Activated naive CD4-positive, alpha-beta T cell treated with anti-CD3 and anti-CD28 coated beads, Interleukin-2, amount 10 ng/mL, durations not matched to agents 5 hours and 36 hours (primary cell): ENCODE measurements around the gene RAB15. TPM values are rescaled to one million over a fixed set of nuclear protein-coding genes. Genes with fewer than 3 reads are reported as not detected.

Experiments used
- total RNA-seq, 2 experiments: library from RNA; stranded (reverse); gene quantifications; one replicate each; pipeline ENCODE4 v1.2.3, GENCODE V29; 2021

Gene RAB15
- total RNA-seq, result 1 to 10 TPM; 5.7 to 6.6 TPM

DNA sequence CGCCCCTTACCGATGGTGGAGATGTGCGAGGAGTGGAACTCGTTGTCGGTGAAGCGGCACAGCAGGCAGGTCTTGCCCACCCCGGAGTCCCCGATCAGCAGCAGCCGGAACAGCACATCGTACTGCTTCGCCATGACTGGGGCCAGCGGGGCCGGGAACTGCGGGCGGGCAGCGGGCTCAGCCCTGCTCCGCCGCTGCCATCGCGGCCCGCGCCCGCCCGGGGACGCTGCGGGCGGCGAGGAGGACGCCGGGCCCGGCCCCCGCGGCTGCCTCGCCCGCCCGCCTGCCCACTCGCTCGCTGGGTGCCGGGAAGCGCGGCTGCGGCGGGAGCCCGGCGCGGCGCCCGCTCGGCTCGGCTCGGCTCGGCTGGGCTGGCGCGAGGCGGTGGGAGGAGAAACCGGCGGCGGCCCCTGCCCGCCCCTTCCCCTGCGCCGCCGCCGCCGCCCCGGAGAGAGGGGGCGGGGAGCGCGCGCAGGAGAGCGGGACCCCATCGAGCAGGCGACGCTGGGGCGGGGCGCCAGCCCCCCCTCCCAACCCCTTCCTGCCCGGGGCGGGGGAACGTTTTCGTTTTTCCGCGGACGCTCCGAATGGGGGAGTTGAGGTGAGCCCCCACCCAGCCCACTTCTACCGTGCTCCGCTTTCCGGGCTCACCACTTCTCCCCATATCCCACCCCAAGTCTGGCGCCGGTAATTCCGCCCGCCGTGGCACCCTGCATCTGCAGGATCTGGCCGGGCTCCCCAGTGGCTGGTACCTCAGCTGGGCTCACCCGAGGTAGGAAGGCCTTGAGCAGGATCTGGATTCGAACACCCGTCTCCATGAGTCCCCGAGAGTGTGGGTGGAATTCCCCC, at the start of gene RAB15:
Gene RAB15 (minus strand): TSS at position 394 of the 849 bp plus-strand sequence. CDS start 260 bp downstream, at position 134.

DNA sequence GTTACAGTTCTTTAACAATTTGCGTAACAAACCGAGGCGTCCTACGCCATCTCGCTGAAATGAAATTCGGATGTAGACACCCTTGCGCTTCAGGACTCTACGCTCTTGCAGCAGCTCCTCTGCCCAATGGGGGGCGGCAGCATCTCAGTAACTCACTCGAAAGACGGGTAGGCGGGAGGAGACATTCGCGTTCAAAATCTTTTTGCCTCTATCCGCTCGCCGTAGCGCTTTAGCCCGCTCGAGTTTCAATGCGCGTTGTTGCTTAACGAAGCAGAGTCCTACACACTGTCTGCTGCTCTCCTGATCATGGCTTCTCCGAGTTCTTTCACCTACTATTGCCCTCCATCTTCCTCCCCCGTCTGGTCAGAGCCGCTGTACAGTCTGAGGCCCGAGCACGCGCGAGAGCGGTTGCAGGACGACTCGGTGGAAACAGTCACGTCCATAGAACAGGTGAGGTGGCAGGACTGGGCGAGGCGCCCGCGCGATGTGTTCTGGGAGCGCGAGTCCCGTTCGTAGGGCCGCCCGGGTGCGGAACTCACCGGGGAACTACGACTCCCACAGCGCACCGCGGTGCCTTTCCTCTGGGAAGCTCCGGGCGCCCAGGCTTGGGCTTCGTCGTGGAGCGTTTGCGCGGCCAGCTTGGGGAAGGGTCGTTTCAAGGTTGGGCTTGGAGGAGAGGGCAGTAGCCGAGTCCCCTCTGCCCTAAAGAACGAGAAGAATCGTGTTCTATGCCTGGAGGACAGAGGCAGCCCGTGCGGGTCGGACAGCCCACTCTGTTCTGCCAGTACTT, 14.7 kb upstream of the RAB15 start, which contains the start of gene FNTB:
Gene FNTB (plus strand): TSS at position 248 of the 790 bp plus-strand sequence. CDS start 59 bp downstream, at position 307.

DNA sequence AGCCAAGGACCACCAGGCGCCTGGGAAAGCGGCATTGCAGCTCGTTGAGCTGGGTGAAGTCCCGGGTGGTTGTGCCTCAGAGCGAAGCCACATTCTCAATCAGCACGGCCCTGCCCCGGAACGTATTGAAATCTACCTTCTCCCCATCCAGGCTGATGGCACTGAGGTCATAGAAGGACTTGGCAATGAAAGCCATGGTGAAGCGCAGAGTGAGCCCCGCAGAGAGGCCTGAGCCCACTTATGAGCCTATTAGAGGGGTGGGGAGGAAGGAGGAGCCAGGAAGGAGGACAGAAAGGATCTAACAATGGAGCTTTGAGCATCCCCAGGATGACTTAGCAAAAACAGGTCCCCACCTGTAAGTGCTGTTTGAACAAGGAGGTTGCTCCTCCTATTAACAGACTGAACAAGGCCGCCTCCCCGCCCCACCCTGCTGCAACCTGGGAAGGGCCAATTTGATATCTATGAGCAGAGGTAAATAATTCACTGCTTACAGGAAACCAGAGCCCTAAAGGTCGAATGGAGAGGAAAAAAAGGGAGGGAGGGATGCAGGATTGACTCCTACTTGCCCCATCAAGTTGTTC, 29.5 kb downstream of the RAB15 start, which contains the start of gene GPX2:
Gene GPX2 (minus strand): TSS at position 215 of the 581 bp plus-strand sequence. CDS start 19 bp downstream, at position 196.

DNA sequence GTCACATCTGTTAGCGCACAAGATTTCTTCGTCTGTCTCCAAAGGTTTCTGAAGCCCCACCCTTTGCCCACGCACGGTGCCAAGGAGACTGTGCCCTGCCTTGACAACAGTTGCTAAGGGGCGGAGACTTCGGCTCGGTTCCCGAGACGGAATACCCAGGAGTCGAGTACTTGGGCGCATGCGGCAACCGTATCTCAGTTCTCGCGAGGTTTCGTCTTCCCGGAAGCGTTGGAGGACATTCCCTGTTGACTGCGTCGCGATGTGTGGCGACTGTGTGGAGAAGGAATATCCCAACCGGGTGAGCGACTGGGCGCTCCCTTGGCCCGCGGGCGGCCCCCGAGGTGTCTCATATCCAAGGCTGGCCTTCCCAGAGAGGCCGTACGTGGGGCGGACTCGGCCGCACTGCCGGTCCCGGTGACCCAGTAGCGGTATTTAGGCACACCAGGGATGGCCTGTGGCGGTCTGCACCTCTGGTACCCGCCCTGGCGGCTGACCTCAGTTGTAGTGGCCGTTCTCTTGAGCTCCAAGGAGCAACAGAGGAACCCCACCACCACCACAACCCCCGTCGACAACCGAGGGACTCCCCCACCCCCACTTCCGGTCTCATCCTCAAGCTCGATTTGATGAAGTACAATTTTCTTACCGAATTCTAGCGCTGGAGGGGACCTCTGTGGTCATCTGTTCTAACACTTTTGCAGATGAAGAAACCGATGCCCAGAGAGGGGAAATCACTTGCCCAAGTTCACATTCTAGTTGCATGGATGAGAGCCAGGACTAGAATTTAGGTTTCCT, 57.7 kb downstream of the RAB15 start, which contains the start of gene CHURC1:
Gene CHURC1 (plus strand): TSS at position 219 of the 792 bp plus-strand sequence. CDS start 41 bp downstream, at position 260.

Other genes with a start within 250 kb of the RAB15 start
- under 1 TPM in 1 of 2 experiments, not detected in 1; 0.05 TPM for gene SPTB, start 92.4 kb downstream of the RAB15 start, total RNA-seq
- gene CHURC1, start 57.9 kb downstream of the RAB15 start, total RNA-seq, result 10 to 100 TPM; 87.0 to 91.7 TPM
- gene GPX2, start 29.6 kb downstream of the RAB15 start, total RNA-seq, result not detected
- gene FNTB, start 14.6 kb upstream of the RAB15 start, total RNA-seq, result 10 to 100 TPM; 15.5 to 17.8 TPM
- gene MAX, start 130.2 kb upstream of the RAB15 start, total RNA-seq, result 100 to 1,000 TPM; 161 to 176 TPM